ENCODE measurements around the gene NXPH1. TPM values are rescaled to one million over a fixed set of nuclear protein-coding genes. Genes with fewer than 3 reads are reported as not detected.
"Not testable (repeated sequence)": the region's sequence is repeated elsewhere in the genome, so short reads cannot be mapped to it uniquely, and the experiment has no call there.

NXPH1 gene
- total RNA-seq, 1 experiment from 2014 or later, result not detected

DNA sequence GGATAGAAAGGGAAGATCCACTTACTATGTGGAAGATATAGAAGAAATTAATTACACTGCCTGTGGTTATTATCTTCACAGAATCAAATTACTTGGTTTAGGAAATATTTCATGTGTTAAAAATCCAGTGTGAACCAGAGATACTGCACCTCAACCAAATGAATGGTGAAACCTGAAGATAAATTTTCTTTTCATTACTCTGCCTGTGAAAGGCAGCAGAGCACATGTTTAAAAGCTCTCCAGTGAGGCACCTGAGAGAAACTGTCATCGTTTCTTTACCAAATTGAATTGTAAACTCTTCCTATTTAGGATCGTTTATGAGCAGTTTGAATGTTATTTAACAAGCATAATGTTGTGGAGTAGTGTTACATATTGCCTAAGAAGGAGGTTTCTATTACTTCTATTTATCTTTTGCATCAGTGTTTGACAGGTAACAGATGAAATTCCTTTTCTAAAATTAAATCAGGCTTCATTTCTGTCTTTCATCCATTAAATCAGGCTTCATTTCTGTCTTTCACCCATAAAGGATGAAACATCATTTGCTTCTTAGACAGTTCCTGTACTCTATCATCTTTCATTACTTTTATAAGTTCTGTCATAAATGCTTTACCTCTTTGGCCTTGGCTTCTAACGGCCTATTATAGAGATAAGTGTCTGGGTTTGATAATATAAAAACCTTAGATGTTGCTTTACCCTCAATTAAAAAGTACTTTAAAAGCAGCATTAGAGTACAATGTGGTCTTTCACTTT, 266.6 kb downstream of the NXPH1 start:
- no peak for DNase-seq
- H3K4me3 ChIP-seq, result no peak overlapping the region
- no peaks in the 10 kb centered on the region for H3K36me3 ChIP-seq
- no peaks in the 10 kb centered on the region for H3K9me3 ChIP-seq
- H3K27me3 ChIP-seq, result no peaks in the 10 kb centered on the region

DNA sequence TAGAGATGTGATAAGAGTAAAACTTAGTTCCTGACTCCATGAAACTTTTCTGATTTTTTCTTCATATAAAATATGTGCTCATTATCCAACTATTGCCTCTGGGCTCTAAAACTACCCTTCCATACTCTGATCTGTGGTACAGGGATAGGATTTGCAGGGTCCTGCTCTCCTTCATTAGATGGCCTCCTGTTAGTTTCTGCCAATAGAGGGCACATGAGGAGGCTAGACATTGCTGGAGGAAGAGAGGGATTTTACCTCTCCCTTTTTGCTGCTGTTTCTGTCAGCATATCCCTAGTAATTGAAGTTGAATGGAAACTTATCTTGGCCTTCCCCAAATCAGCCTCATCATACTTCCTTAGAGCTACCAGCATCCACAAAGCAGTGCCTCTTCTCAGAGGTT, 269.4 kb downstream of the NXPH1 start:
- H3K27me3 ChIP-seq, result no peaks in the 10 kb centered on the region
- no peak for DNase-seq
- H3K36me3 ChIP-seq, result no peaks in the 10 kb centered on the region
- no peak overlapping the region for H3K4me3 ChIP-seq
- no peaks in the 10 kb centered on the region for H3K9me3 ChIP-seq

DNA sequence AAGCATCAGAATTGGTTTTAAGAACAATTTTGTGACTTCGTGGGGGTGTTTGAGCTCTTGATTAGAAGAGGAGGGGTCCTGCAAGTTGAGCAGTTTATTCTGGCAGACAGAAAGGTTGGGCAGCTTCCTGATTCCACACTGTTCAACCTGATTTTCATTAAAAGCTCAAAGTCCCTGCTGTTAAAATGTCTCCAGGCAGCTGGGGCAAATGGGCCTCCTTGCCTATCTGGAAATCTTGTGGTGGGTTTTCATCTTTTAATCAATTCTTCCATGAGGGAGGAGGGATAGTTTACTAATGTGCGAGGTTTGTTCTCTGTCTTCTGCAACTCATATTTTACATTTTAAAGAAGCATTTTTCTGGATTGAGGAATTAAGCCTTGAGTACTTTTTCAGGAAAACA, 276.7 kb downstream of the NXPH1 start:
- Histone ChIP-seq H3K9me3 (no peaks in the 10 kb centered on the region), H3K27me3 (no peaks in the 10 kb centered on the region), H3K4me3 (no peak overlapping the region), H3K36me3 (no peaks in the 10 kb centered on the region)
- DNase-seq, result no peak

DNA sequence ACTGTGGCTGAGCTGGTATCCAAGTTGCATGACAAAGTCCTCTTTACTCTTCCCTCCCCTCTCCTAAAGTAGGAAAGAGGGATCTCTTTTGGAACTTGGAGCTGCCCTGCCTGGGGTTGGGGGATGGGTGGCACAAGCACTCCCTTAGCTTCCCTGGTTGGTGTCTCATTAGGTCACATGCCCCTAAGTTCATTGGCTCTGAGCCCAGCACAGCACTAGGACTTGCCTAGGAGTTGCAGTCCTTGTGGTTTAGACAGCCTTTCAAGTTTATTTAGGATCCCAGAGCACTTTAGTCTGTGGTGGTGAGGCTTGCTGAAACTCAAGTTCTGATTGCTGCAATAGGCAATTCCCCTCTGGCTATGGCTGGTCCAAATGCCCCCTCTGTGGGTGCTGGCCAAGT, 281.4 kb downstream of the NXPH1 start:
- no peaks in the 10 kb centered on the region for H3K27me3 ChIP-seq
- H3K9me3 ChIP-seq, result no peaks in the 10 kb centered on the region
- no peak overlapping the region for H3K4me3 ChIP-seq
- no peaks in the 10 kb centered on the region for H3K36me3 ChIP-seq
- DNase-seq, result no peak

DNA sequence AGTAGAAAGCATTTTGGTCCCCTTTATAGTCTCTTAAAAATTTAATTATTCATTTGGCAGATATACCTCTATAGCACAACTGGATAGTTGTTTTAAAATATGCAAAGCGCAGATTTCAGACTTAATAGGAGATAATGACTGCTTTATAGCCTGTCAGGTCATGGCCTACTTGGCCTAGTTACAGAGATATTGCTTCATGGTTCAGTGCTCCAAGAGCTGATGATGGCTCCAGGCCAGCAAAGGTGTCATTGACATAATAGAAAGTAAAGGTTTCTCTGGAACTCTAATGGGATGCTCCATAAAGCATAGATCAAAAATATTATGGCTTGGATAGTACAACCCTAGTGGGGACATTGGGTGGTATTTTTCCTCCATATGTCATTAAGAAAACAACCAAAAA, 285.7 kb downstream of the NXPH1 start:
- Histone ChIP-seq H3K4me3 (no peak overlapping the region), H3K27me3 (no peaks in the 10 kb centered on the region), H3K9me3 (no peaks in the 10 kb centered on the region), H3K36me3 (no peaks in the 10 kb centered on the region)
- DNase-seq, result no peak

DNA sequence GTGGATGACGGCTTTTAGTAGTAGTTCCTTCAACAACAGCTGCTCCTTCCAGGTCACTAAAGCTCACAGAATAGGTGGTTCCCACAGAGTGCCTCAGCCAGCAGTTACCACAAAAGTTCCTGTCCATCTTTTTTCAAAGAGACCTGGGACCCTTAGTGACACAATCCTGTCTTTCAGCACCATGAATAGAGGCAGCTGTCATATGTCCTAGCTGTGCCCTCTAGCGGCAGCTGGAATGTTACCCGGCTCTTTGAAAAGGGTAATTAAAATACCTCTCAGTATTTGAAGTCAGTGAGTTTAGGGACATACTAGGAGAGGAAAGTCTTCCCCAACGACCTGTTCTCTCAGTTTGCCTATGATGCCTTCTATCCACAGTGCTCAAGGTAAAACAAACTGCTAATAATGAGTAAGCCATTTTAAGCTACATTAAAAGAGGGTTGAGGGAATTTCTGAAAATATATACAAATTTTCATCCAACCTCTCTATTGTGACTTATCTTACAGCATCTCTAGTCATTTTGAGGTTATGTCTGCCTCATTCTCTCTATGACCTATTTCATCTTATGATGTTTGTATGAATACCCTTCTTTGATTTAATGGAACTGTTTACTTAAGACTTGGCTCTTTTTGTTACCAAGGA, 290.8 kb downstream of the NXPH1 start:
- H3K27me3 ChIP-seq, result no peaks in the 10 kb centered on the region
- no peak overlapping the region for H3K4me3 ChIP-seq
- no peaks in the 10 kb centered on the region for H3K36me3 ChIP-seq
- H3K9me3 ChIP-seq, result no peaks in the 10 kb centered on the region
- DNase-seq, result peak; percentile 8

DNA sequence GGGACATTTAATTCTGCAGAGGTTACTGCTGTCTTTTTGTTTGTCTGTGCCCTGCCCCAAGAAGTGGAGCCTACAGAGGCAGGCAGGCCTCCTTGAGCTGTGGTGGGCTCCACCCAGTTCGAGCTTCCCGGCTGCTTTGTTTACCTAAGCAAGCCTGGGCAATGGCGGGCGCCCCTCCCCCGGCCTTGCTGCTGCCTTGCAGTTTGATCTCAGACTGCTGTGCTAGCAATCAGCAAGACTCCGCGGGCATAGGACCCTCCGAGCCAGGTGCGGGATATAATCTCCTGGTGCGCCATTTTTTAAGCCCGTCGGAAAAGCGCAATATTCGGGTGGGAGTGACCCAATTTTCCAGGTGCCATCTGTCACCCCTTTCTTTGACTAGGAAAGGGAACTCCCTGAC, 298.3 kb downstream of the NXPH1 start:
- not testable (repeated sequence) for DNase-seq, H3K4me3 ChIP-seq, H3K27me3 ChIP-seq, H3K9me3 ChIP-seq, H3K36me3 ChIP-seq

DNA sequence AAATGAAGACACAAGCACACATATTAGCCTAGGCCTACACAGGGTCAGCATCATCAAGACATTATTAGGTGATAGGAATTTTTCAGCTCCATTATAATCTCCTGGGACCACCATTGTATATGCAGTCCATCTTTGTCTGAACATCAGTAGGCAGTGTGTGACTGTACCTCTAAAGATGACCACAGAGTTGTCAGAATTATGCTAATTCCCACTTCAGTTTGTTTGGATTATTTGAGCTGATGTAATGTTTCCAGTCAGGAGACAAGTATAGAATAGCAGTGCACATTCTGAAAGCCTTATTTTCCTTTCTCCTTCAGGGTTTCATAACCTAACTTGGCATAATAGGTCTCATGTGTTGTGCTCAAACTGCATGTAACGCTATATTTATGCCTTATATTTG, 306.4 kb downstream of the NXPH1 start:
- H3K9me3 ChIP-seq, result no peaks in the 10 kb centered on the region
- H3K4me3 ChIP-seq, result no peak overlapping the region
- H3K36me3 ChIP-seq, result no peaks in the 10 kb centered on the region
- H3K27me3 ChIP-seq, result no peaks in the 10 kb centered on the region
- no peak for DNase-seq

DNA sequence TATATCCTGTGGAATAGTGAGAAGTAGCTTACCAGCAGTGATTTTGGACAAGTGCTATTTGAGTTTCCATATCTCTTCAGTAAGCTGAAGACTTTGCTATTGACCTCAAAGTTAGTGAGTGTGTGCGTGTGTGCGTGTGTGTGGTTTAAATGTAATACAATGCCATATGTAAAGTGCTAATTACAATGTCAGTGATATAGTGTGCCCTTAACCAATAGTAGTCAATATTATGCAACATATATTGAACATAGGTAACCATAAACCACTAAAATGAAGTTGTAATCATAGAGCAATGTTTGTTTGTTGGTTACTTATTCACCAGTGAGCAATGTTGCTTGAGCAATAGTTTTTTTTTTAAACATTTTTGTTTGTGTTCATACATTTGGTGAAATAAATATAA, 309.4 kb downstream of the NXPH1 start:
- H3K4me3 ChIP-seq, result no peak overlapping the region

DNA sequence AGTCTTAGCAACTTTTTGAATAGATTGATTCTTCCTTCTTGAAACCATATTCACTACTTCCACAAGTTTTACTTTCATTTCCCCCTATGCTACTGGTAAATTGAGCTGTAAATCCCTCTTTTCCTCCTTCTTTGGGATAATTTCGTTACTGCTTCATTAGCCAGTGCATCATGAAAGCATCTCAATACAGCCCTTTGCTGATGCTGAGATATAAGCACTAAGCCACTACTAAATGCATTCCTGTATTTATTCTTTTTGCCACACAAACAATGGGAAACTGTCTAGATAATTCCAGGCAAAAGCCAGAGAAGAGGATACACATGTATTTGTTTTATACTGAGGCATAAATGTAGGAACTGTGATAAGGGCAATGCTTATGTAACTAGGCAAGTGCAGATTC, 313.9 kb downstream of the NXPH1 start:
- no peak for DNase-seq
- no peaks in the 10 kb centered on the region for H3K9me3 ChIP-seq

More for the DNA sequence above, 309.4 kb downstream of the NXPH1 start:
- H3K9me3 ChIP-seq, result no peaks in the 10 kb centered on the region
- H3K36me3 ChIP-seq, result no peaks in the 10 kb centered on the region
- no peaks in the 10 kb centered on the region for H3K27me3 ChIP-seq
- no peak for DNase-seq

DNA sequence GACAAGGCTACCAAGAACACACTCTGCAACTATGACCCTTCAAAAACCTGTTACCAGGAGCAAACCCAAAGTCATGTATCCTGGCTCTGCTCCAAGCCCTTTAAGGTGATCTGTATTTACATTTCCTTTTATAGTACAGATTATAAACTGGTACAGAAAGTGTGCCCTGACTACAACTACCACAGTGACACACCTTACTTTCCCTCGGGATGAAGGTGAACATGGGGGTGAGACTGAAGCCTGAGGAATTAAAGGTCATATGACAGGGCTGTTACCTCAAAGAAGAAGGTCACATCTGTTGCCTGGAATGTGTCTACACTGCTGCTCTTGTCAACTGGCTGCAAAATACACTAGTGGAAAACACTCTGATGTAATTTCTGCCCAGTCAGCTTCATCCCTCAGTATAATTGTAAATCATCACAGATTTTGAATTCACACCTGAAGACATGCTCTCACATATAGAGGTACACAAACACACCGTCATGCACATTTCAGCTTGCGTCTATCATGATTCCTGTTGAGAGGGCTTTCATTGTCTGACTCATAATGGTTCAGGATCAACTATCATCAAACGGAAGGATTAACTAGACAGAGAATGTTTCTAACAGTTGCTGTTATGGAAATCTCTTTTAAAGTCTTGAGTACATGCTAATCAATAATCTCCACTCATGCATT, 318.3 kb downstream of the NXPH1 start:
- Histone ChIP-seq H3K9me3 (no peaks in the 10 kb centered on the region), H3K36me3 (no peaks in the 10 kb centered on the region), H3K27me3 (no peaks in the 10 kb centered on the region; the same call in 1 of the 2 replicates), H3K4me3 (no peak overlapping the region)
- DNase-seq, result no peak

More for the DNA sequence above, 313.9 kb downstream of the NXPH1 start:
- Histone ChIP-seq H3K36me3 (no peaks in the 10 kb centered on the region), H3K27me3 (no peaks in the 10 kb centered on the region), H3K4me3 (no peak overlapping the region)

DNA sequence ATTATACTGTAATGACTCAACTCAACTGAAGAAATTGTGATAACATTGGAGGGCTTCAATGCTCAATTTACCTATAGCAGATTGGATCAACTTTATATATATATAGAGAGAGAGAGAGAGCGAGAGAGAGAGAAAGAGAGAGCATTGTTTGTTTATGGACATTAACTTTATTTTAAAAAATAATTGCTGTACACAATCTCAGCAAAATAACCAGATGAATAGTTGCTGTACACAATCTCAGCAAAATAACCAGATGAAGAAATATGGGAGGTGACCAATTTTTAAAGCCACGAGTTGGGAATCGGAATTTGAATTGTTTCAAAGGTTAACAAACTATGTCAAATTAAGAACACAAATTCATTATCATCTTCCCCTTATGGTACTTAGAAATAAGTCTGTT, 319.9 kb downstream of the NXPH1 start:
- no peak overlapping the region for H3K4me3 ChIP-seq
- DNase-seq, result no peak
- H3K9me3 ChIP-seq, result no peaks in the 10 kb centered on the region
- no peaks in the 10 kb centered on the region; the same call in 1 of the 2 replicates for H3K27me3 ChIP-seq
- H3K36me3 ChIP-seq, result no peaks in the 10 kb centered on the region

DNA sequence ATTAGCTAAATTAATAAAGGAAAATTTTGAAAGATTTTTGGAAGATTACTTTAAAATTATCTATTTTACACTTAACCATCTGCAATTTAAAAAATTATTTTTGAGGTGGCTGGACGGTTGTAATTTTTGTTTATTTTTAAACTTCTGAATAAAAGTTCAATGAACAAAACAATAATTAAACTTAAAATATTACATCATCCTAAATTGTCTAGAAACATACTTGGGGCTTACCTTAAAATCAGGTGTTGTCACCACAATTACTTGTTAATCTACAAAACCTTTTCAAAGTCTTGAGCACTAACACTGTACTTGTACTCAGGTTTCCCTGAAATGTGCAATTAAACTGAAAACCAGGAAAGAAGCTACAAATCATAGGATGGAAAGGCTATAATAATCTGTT, 328.3 kb downstream of the NXPH1 start:
- Histone ChIP-seq H3K36me3 (no peaks in the 10 kb centered on the region), H3K27me3 (no peaks in the 10 kb centered on the region), H3K9me3 (no peaks in the 10 kb centered on the region), H3K4me3 (no peak overlapping the region)
- no peak for DNase-seq

DNA sequence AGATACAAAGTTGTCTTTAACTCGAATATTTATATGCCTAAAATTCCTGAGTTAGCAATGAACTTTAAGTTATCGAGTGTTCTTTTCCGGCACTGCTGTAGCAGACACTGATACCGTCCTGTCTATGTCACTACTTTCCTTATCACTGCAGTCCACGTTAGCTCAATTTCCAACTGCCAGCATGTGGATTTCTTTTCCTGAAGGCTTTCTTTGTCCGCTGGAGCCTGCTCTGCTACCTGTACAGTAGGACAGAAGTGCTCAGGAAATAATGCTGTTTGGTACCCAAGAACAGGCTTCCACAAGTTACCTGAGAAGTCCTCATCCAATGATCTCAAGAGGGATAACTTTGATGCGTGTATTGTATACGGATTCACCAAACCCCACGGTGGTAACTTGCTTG, 329.4 kb downstream of the NXPH1 start:
- H3K9me3 ChIP-seq, result no peaks in the 10 kb centered on the region

DNA sequence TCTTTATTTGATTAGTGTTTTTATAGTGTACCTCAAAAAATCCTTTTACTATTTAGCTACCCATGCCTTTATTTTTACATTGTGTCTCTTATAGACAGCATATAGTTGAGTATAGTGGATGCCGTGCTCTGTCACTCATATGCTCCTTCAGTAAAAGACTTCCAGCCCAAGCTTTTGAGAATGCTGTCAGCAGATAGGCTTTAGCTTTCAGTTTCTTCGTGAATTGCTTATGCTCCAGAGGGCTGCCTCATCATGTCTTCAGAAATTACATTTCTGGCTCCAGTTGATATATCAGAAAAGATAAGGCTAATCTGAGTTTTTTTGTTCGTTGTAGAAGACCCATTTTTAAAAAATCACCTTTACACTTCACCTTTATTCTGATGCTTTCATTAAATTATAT, 332.0 kb downstream of the NXPH1 start:
- Histone ChIP-seq H3K4me3 (no peak overlapping the region), H3K9me3 (no peaks in the 10 kb centered on the region), H3K27me3 (no peaks in the 10 kb centered on the region), H3K36me3 (no peaks in the 10 kb centered on the region)
- no peak for DNase-seq

More for the DNA sequence above, 329.4 kb downstream of the NXPH1 start:
- no peak for DNase-seq
- Histone ChIP-seq H3K4me3 (no peak overlapping the region), H3K27me3 (no peaks in the 10 kb centered on the region), H3K36me3 (no peaks in the 10 kb centered on the region)

DNA sequence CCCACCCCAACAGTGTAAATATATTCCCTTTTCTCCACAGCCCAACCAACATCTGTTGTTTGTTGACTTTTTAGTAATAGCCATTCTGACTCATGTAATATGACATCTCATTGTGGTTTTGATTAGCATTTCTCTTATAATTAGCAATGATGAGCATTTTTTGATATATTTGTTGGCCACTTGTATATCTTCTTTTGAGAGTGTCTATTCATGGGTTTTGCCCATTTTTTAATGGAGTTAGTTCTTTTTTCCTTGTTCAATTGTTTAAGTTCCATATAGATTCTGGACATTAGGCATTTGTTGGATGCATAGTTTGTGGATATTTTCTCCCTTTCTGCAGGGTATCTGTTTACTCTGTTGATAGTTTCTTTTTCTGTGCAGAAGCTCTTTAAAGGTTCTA, 340.1 kb downstream of the NXPH1 start:
- Histone ChIP-seq H3K36me3 (no peaks in the 10 kb centered on the region), H3K9me3 (no peaks in the 10 kb centered on the region), H3K4me3 (no peak overlapping the region), H3K27me3 (no peaks in the 10 kb centered on the region)
- DNase-seq, result no peak

DNA sequence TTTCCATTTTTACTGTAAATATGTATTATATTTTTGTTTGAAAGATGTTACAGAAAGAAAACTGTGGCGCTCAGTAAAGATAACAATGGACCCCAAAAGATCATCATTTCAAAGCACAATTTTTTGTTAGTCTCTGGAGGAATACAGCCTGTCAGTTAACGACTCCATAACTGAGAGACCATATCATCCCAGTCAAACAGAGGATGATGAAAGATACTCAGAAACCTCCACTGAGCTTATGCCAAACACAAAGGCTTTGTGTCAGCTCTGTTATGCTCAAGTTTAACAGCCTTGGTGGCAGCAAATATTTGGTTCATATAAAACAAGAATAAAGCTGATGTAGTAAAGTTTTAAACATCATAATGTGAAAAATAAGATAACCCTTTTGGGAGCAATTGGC, 345.1 kb downstream of the NXPH1 start:
- Histone ChIP-seq H3K4me3 (no peak overlapping the region), H3K27me3 (no peaks in the 10 kb centered on the region), H3K9me3 (no peaks in the 10 kb centered on the region), H3K36me3 (no peaks in the 10 kb centered on the region)
- DNase-seq, result no peak

DNA sequence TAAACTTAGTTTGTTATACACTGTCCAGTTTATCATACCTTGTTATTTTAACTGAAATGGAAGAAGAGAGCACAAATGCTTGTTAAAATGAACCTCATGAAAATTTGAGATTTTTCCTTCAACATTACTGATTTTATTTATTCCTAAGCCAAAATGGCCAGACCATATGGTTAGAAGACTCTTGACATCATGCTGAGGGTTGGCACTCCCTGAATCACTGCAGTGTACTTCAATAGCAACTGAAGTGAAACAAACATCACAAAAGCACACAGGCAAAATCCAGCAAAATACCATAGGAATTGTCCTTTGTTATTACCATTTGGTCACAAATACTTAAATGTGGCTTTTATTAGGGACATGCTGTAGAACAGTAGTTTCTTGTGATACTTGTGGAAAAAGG, 347.8 kb downstream of the NXPH1 start:
- Histone ChIP-seq H3K4me3 (no peak overlapping the region), H3K9me3 (no peaks in the 10 kb centered on the region), H3K36me3 (no peaks in the 10 kb centered on the region), H3K27me3 (no peaks in the 10 kb centered on the region)
- no peak for DNase-seq

Measured in MG63 (cell line).